ENCODE data around the gene KMT2D.

Gene KMT2D

GRCh38 chr12:49015196-49015595 lies 45.4 kb downstream of the KMT2D start:
- no peak for DNase-seq

GRCh38 chr12:49014547-49014946 lies 46.0 kb downstream of the KMT2D start:
- no peak for DNase-seq

- no peak for DNase-seq
Observed at GRCh38 chr12:49013428-49013827, 47.2 kb downstream of the KMT2D start.

- DNase-seq: no peak
Observed at GRCh38 chr12:49012739-49013138, 47.9 kb downstream of the KMT2D start.

Data from NCI-H510A treated with DMSO at 0.1 percent for 48 hours (cell line).